Epithelial cell of proximal tubule (primary cell): Measurements from ENCODE around the gene USP19. TPM values are rescaled to one million over a fixed set of nuclear protein-coding genes. Genes with fewer than 3 reads are reported as not detected.
A peak's percentile ranks its signal among the peaks of the same experiment; 100 is the strongest.

ENCODE experiments used
- DNase-seq: peaks from one replicate; pipeline ENCODE4 v3.0.0-alpha.2; 2011; ENCODE audit warnings: low read depth
- H3K4me3 ChIP-seq: 2 replicates; pipeline ENCODE4 v1.5.1; 2011; ENCODE audit warnings: low read depth, mild to moderate bottlenecking, low read length
- total RNA-seq: library from RNA; depleted of rRNA; stranded (reverse); fragments of >200 nt; gene quantifications from 2 replicates; pipeline ENCODE4 v1.2.3, GENCODE V29; 2015
- TF ChIP-seq, protein P1 (sequence below): conservative IDR thresholded peaks from 2 replicates; pipeline ENCODE4 v1.5.1; 2012; ENCODE audit warnings: low read depth, mild to moderate bottlenecking, low read length

USP19 gene, protein sequence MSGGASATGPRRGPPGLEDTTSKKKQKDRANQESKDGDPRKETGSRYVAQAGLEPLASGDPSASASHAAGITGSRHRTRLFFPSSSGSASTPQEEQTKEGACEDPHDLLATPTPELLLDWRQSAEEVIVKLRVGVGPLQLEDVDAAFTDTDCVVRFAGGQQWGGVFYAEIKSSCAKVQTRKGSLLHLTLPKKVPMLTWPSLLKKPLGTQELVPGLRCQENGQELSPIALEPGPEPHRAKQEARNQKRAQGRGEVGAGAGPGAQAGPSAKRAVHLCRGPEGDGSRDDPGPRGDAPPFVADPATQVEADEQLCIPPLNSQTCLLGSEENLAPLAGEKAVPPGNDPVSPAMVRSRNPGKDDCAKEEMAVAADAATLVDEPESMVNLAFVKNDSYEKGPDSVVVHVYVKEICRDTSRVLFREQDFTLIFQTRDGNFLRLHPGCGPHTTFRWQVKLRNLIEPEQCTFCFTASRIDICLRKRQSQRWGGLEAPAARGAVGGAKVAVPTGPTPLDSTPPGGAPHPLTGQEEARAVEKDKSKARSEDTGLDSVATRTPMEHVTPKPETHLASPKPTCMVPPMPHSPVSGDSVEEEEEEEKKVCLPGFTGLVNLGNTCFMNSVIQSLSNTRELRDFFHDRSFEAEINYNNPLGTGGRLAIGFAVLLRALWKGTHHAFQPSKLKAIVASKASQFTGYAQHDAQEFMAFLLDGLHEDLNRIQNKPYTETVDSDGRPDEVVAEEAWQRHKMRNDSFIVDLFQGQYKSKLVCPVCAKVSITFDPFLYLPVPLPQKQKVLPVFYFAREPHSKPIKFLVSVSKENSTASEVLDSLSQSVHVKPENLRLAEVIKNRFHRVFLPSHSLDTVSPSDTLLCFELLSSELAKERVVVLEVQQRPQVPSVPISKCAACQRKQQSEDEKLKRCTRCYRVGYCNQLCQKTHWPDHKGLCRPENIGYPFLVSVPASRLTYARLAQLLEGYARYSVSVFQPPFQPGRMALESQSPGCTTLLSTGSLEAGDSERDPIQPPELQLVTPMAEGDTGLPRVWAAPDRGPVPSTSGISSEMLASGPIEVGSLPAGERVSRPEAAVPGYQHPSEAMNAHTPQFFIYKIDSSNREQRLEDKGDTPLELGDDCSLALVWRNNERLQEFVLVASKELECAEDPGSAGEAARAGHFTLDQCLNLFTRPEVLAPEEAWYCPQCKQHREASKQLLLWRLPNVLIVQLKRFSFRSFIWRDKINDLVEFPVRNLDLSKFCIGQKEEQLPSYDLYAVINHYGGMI (N-terminal part only)
- 34.7 and 35.9 TPM in 2 replicates for total RNA-seq

DNA sequence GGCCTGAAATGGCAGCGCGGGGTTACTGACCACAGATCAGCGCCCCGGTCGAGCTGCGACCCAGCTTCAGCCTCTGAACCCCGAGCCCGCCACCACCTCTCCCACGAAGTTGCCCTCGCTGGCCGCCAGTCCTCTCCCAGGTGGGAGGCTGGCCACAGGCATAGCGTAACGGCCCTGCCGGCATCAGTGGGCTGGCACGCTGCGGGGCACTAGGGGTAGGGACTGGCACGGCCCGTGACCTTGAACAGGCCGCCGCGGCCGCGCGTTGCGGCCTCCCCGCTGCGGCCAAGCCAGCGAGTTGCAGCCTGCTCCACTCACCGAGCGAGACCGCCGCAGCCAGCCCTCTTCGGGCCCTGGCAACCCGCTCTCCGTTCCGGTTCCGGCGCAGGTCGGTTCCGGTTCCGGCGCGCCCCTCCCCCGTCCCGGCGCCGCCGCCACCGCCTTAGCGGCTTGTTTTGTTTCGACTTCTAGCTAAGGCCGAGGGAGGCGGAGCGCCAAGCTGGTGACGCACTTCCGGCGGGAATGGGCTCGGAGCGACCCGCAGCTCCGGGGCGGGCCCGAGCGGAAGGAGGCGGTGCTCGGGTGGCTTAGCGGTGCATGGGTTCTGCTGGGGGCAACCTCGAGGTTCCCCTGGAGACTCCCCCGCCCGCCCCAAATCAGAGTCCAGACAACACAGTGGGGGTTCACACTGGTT is at the start of gene USP19:
Gene USP19 (minus strand): TSS at position 386 of the 694 bp plus-strand sequence. CDS start 1,678 bp downstream, outside the sequence.
- TF ChIP-seq, protein P1, sequence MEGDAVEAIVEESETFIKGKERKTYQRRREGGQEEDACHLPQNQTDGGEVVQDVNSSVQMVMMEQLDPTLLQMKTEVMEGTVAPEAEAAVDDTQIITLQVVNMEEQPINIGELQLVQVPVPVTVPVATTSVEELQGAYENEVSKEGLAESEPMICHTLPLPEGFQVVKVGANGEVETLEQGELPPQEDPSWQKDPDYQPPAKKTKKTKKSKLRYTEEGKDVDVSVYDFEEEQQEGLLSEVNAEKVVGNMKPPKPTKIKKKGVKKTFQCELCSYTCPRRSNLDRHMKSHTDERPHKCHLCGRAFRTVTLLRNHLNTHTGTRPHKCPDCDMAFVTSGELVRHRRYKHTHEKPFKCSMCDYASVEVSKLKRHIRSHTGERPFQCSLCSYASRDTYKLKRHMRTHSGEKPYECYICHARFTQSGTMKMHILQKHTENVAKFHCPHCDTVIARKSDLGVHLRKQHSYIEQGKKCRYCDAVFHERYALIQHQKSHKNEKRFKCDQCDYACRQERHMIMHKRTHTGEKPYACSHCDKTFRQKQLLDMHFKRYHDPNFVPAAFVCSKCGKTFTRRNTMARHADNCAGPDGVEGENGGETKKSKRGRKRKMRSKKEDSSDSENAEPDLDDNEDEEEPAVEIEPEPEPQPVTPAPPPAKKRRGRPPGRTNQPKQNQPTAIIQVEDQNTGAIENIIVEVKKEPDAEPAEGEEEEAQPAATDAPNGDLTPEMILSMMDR = no peak
- peak; percentile 16 for DNase-seq

DNA sequence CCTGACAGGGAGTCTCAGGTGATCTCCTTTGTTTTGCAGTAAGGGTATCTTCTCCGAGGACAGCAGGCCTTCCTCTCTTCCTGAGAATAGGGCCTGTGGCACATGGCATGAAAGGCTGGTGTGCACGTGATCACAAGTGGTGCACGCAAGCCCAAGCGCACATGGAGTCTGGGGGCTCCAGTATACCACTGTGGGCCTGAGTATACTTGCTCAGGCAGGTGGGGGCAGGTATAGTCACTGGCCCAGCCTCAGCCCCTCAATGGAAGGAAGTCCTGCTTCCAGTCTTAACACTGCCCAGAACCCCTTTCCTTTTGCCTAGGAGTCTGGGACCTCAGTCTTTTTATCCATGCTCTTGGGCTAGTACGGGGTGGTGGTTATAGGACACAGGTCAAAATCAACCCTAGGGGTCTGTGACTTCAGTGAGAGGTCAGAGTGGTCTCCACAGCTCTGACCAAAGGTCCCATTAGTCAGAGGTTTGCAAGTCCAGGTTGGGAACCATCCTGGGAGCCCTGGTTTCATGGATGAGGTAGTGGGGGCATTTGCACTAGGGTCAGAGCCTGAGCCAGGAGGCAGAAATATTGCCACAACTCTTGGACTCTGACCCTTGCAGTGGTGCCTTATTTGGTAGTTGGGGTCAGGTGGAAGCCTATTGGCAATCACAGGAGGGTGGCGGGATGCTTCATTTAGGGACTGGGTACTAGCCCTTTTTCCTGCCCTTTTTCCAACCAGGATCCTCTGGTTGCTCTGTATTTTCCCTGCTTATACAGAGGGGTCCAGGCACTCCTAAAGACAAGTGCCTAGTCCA is 46.3 kb upstream of the USP19 start:
- DNase-seq = no peak
- peak overlapping the region; percentile 98 for H3K4me3 ChIP-seq
- TF ChIP-seq, protein P1 = no peak

More for the DNA sequence above, at the start of gene USP19:
- peak within 1 kb of the TSS; percentile 90 for H3K4me3 ChIP-seq

DNA sequence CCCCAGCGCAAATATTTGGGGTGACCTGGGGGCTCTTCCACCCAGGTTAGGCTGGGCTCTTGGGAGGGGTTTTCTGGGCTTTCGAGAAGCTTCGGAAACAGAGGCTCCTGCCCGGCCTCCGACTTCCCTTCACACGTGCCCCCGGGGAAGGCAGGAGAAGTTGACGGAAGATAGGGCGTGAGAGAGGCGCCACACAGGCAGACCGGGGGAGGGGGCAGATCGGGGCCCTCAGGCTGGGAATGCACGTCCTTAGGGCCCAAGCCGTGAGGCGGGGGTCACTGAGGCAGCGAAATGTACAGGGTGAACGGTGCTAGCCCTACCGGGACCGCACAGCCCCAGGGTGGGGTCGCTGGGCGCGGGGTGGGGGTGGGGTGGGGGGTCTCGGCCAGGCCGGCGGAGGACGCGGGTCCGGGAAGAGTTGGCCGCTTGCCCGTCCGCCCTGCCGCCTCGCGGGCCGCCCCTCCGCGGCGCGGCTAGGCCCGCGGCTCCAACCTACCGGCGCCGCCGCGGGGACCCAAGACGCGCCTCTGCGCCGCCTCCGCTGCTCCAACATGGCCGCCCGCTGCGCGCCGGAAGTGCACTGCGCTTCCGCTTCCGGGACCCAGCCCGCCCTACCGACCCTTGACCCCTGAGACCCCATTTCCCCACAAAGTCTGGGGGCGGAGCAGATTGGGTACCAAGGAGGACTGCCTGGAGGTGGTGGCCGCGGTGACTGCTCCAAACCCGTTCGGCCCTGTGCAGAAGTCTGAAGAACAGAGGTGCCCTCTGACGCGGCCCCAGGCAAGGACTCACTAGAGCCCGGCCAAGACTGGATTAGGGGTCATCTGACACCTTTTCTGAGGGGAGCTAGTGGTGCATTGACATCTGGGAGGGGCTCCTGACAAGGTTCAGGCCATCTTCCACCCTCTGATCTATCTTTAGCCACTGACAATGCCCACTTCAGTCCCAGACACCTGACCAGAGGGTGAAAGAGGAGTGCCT is 45.4 kb upstream of the USP19 start, which contains the start of gene CCDC71:
Gene CCDC71 (minus strand): TSS at position 561 of the 981 bp plus-strand sequence. CDS start 2,123 bp downstream, outside the sequence.
- TF ChIP-seq, protein P1 = no peak
- H3K4me3 ChIP-seq = peak within 1 kb of the TSS; percentile 98
- no peak for DNase-seq

DNA sequence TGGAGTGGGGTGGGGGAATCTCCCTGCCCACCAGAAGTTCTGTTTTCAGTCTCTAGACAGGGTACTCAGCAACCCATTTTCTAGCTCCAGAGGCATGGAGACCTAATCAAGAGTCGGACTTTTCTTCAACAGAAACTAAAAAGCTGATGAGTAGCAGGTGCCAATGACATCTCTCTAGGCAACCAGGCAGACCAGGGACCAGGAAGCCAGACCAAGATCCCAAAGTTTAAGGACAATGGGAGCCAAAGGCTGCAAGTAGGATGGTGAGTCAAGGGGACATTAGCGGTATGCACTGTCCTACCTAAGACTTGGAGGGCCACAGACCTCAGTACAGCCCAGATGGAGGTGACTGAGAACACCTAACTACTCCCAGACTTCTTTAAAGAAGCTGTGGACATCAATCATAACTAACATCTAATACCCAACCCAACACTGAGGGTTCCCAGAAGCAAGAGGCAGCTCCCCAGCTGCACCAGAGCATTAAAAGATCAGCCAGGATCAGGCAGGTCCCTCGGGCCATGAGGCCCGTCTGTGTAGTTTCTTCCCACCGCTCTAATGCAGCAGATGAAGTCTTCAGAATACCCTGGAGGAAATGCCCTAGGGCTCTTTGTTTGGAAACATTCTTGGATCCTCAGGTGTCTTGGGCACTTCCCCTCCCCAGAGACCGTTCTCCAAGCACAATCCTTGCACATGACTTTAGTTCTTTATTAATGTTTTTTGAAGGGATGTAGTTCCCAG is 44.5 kb upstream of the USP19 start:
- DNase-seq = no peak
- H3K4me3 ChIP-seq = peak overlapping the region; percentile 98
- TF ChIP-seq, protein P1 = no peak

DNA sequence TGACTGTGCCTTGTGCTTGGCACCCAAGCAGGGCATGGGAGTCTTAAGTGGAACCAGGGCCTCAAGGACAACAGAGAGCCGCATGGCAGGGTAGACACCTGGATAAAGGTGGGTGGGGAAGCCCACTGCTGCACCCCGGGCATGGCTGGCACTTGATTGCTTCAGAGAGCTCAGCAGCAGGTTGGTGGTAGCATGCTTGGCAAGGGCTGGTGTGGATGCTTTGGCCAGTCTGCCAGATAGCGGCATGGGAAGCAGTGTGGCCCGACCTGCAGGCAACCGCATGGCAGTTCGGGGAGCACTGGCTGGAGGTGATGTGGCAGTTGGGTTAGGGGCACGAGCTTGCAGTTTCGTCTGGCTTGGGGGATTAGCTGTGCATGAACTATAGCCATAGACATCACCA is 43.0 kb upstream of the USP19 start:
- TF ChIP-seq, protein P1 = no peak
- no peak overlapping the region for H3K4me3 ChIP-seq
- DNase-seq = no peak
